DND-41 (cell line): ENCODE results near the gene PTPRN.

Experiments used
- CTCF ChIP-seq: IDR thresholded peaks from 2 replicates; pipeline ENCODE4 v1.5.1; 2012; ENCODE audit warnings: borderline replicate concordance, low read length, moderate library complexity, mild to moderate bottlenecking; ENCODE audit not compliant: poor library complexity, severe bottlenecking; ENCODE audit errors: extremely low read depth
- EZH2 ChIP-seq: IDR thresholded peaks from 3 replicates; pipeline ENCODE4 v1.6.1; 2012; ENCODE audit warnings: borderline replicate concordance, low read depth, mild to moderate bottlenecking, moderate library complexity, low read length, inconsistent platforms; ENCODE audit not compliant: severe bottlenecking

GRCh38 chr2:219291910-219292490, 17.2 kb downstream of the PTPRN start:
- TF ChIP-seq CTCF (no peak), EZH2 (no peak)
